HL-60 (cell line): ENCODE results near the gene PDS5B.
"Not testable (repeated sequence)": the region's sequence is repeated elsewhere in the genome, so short reads cannot be mapped to it uniquely, and the experiment has no call there.

Experiments
- DNase-seq, 2 experiments: peaks; one replicate each; pipeline ENCODE4 v3.0.0-alpha.2; 2010 to 2020; ENCODE audit warnings: low read depth in 1 of 2, low spot score in 1 of 2
- H3K27ac ChIP-seq: fragments of 250-450 bp; sonication (Bioruptor Pico); replicated peaks from 2 replicates; pipeline ENCODE4 v1.5.1; 2020; ENCODE audit warnings: mild to moderate bottlenecking, moderate library complexity
- H3K27me3 ChIP-seq: fragments of 250-450 bp; sonication (Bioruptor Pico); 2 replicates; pipeline ENCODE4 v1.5.1; 2021; ENCODE audit warnings: mild to moderate bottlenecking, moderate library complexity; ENCODE audit not compliant: insufficient read depth, poor library complexity, severe bottlenecking
- H3K4me3 ChIP-seq: replicated peaks from 2 replicates; pipeline ENCODE4 v1.5.1; 2011; ENCODE audit warnings: mild to moderate bottlenecking, control low read depth, low read length; ENCODE audit not compliant: insufficient read depth
- CTCF ChIP-seq: IDR thresholded peaks from one replicate; pipeline ENCODE4 v1.5.1; 2011; ENCODE audit warnings: low read length, control low read depth, inconsistent platforms; ENCODE audit not compliant: insufficient read depth
- GABPA ChIP-seq: IDR thresholded peaks from 2 replicates; pipeline ENCODE4 v1.6.1; 2012; ENCODE audit warnings: low read depth
- POLR2AphosphoS5 ChIP-seq: IDR thresholded peaks from 2 replicates; pipeline ENCODE4 v1.6.1; 2012; ENCODE audit warnings: low read depth
- REST ChIP-seq: IDR thresholded peaks from 2 replicates; pipeline ENCODE4 v1.6.1; 2012; ENCODE audit warnings: low read depth; ENCODE audit not compliant: insufficient replicate concordance
- SPI1 ChIP-seq: IDR thresholded peaks from 2 replicates; pipeline ENCODE4 v1.6.1; 2012; ENCODE audit warnings: low read depth, mild to moderate bottlenecking, borderline replicate concordance

PDS5B gene

GRCh38 chr13:32687275-32687674 is 101.0 kb downstream of the PDS5B start:
- Histone ChIP-seq H3K27me3 (no peaks in the 10 kb centered on the region), H3K4me3 (no peak overlapping the region), H3K27ac (no peak overlapping the region)
- TF ChIP-seq POLR2AphosphoS5 = no peak
- no peak for DNase-seq

- Histone ChIP-seq H3K27me3 (no peaks in the 10 kb centered on the region), H3K4me3 (no peak overlapping the region), H3K27ac (no peak overlapping the region)
- TF ChIP-seq CTCF (no peak), SPI1 (no peak), GABPA (no peak), REST (no peak), POLR2AphosphoS5 (no peak)
- DNase-seq = no peak
These were observed 109.5 kb downstream of the PDS5B start for GRCh38 chr13:32695602-32696250.

GRCh38 chr13:32707471-32707870 is 121.2 kb downstream of the PDS5B start:
- no peak for DNase-seq
- no peak overlapping the region for H3K27ac ChIP-seq
- no peaks in the 10 kb centered on the region for H3K27me3 ChIP-seq
- H3K4me3 ChIP-seq = no peak overlapping the region
- TF ChIP-seq REST = no peak
- no peak for TF ChIP-seq POLR2AphosphoS5
- TF ChIP-seq SPI1 = no peak
- no peak for TF ChIP-seq GABPA
- no peak for TF ChIP-seq CTCF

- TF ChIP-seq GABPA (no peak), CTCF (no peak), REST (no peak), SPI1 (no peak), POLR2AphosphoS5 (no peak)
- Histone ChIP-seq H3K4me3 (no peak overlapping the region), H3K27me3 (no peaks in the 10 kb centered on the region), H3K27ac (no peak overlapping the region)
- DNase-seq = no peak
These were observed 127.1 kb downstream of the PDS5B start for GRCh38 chr13:32713397-32713796.

GRCh38 chr13:32716201-32716600 is 129.9 kb downstream of the PDS5B start:
- H3K27me3 ChIP-seq, H3K4me3 ChIP-seq, DNase-seq, H3K27ac ChIP-seq: not testable (repeated sequence)
